GM12878 (cell line): ENCODE results near the gene NME5. TPM values are rescaled to one million over a fixed set of nuclear protein-coding genes. Genes with fewer than 3 reads are reported as not detected.

Source experiments
- ATAC-seq: fragments of 200-7000 bp; cut with Tn5 transposase; 3 replicates; pipeline ENCODE4 v1.9.1; 2020; ENCODE audit warnings: mild to moderate bottlenecking, moderate library complexity
- BruUV-seq: library from RNA; stranded (reverse); fragments of 400-500 nt; replicated peaks from 2 replicates; lab custom pipeline; 2021; lab: Mats Ljungman, UMichigan
- CTCF ChIA-PET: fragments of 300-600 bp; sonication (Branson Sonifier 250); formaldehyde crosslinking; extraction: SDS; loops from one replicate; lab custom pipeline; 2021; ENCODE audit warnings: inconsistent platforms; lab: Yijun Ruan, JAX
- POLR2A ChIA-PET: fragments of 350-600 bp; formaldehyde crosslinking; extraction: SDS; loops from one replicate; lab custom pipeline; 2021; ENCODE audit warnings: inconsistent platforms; lab: Charles Lee
- RAD21 ChIA-PET: fragments of 300-600 bp; sonication (Branson Sonifier 250); formaldehyde crosslinking; loops from one replicate; lab custom pipeline; 2023; ENCODE audit warnings: antibody characterized with exemption; ENCODE audit not compliant: unreplicated experiment; lab: Charles Lee
- SMC1A ChIA-PET: fragments of 300-600 bp; sonication (Branson Sonifier 250); formaldehyde crosslinking; loops from one replicate; lab custom pipeline; 2023; ENCODE audit not compliant: unreplicated experiment, uncharacterized antibody; lab: Charles Lee
- DNase-seq: peaks from one replicate; pipeline ENCODE4 v3.0.0-alpha.2; 2011; ENCODE audit warnings: low read depth, low spot score
- FAIRE-seq: peaks from 3 replicates; lab custom pipeline; 2011; peaks lifted over from hg19 to GRCh38; lab: Jason Lieb, UNC
- H2AFZ ChIP-seq: 2 replicates; pipeline ENCODE4 v1.6.0; 2011; ENCODE audit warnings: low read depth, low read length, control low read depth; ENCODE audit not compliant: control insufficient read depth
- H3K27ac ChIP-seq: 2 replicates; pipeline ENCODE4 v1.5.1; 2011; ENCODE audit warnings: control low read depth; ENCODE audit not compliant: control insufficient read depth, insufficient read depth
- H3K27me3 ChIP-seq, 2 experiments: replicated peaks in 1 of 2; 2 replicates each; pipeline versions ENCODE4 v1.6.0 to v1.6.1; 2011; ENCODE audit warnings: low read length in 1 of 2; ENCODE audit not compliant: control insufficient read depth in 2 of 2, insufficient read depth in 2 of 2
- H3K36me3 ChIP-seq, 2 experiments: 2 replicates each; pipeline ENCODE4 v1.5.1; 2011; ENCODE audit warnings: low read length in 1 of 2; ENCODE audit not compliant: control insufficient read depth in 2 of 2, insufficient read depth in 2 of 2
- H3K4me1 ChIP-seq: 2 replicates; pipeline ENCODE4 v1.6.1; 2011; ENCODE audit warnings: mild to moderate bottlenecking, low read length, moderate library complexity, mixed read lengths; ENCODE audit not compliant: control insufficient read depth, insufficient read depth
- H3K4me2 ChIP-seq: 2 replicates; pipeline ENCODE4 v1.6.0; 2011; ENCODE audit warnings: control low read depth; ENCODE audit not compliant: control insufficient read depth, insufficient read depth
- H3K4me3 ChIP-seq: fragments of 200-600 bp; sonication (generic); 2 replicates; pipeline ENCODE4 v1.5.1; 2016
- H3K79me2 ChIP-seq: 2 replicates; pipeline ENCODE4 v1.6.0; 2011; ENCODE audit warnings: low read length; ENCODE audit not compliant: control insufficient read depth, insufficient read depth
- H3K9ac ChIP-seq: 2 replicates; pipeline ENCODE4 v1.8.0; 2011; ENCODE audit warnings: low read length, control low read depth, mixed read lengths; ENCODE audit not compliant: control insufficient read depth, insufficient read depth
- H3K9me3 ChIP-seq: replicated peaks from 3 replicates; pipeline ENCODE4 v1.5.1; 2011; ENCODE audit warnings: mild to moderate bottlenecking, low read length; ENCODE audit not compliant: control insufficient read depth, insufficient read depth
- H4K20me1 ChIP-seq: 2 replicates; pipeline ENCODE4 v1.6.0; 2011; ENCODE audit not compliant: control insufficient read depth, insufficient read depth
- BCL11A ChIP-seq: IDR thresholded peaks from 2 replicates; pipeline ENCODE4 v1.6.1; 2011; ENCODE audit warnings: low read depth, low read length
- BRCA1 ChIP-seq: IDR thresholded peaks from 2 replicates; pipeline ENCODE4 v1.6.1; 2011; ENCODE audit warnings: low read depth, low read length, improper control_type of control experiment
- CEBPB ChIP-seq, 2 experiments: fragments of 150-350 bp in 1 of 2; IDR thresholded peaks; 2 replicates each; pipeline ENCODE4 v1.6.1; 2012 to 2014; ENCODE audit warnings: low read depth in 2 of 2, low read length in 2 of 2, borderline replicate concordance in 1 of 2, inconsistent platforms in 1 of 2
- CHD2 ChIP-seq: IDR thresholded peaks from 2 replicates; pipeline ENCODE4 v1.6.1; 2011; ENCODE audit warnings: low read depth, low read length, improper control_type of control experiment, borderline replicate concordance
- CREB1 ChIP-seq: IDR thresholded peaks from 2 replicates; pipeline ENCODE4 v1.6.1; 2012; ENCODE audit warnings: low read depth, mild to moderate bottlenecking, inconsistent platforms
- CTCF ChIP-seq, 3 experiments: IDR thresholded peaks in 2 of 3; conservative IDR thresholded peaks in 1 of 3; 2 replicates each; pipeline ENCODE4 v1.5.1; 2011; ENCODE audit warnings: low read depth in 3 of 3, low read length in 3 of 3, mild to moderate bottlenecking in 3 of 3, control low read depth in 2 of 3, moderate library complexity in 2 of 3, inconsistent platforms in 1 of 3, mixed read lengths in 1 of 3; ENCODE audit not compliant: control insufficient read depth in 2 of 3, insufficient read depth in 1 of 3; ENCODE audit errors: extremely low read depth in 1 of 3
- E2F4 ChIP-seq: IDR thresholded peaks from 2 replicates; pipeline ENCODE4 v1.6.1; 2012; ENCODE audit warnings: low read depth, low read length, improper control_type of control experiment
- FOXK2 ChIP-seq: fragments of 450-650 bp; IDR thresholded peaks from 2 replicates; pipeline ENCODE4 v1.6.1; 2017; ENCODE audit warnings: mild to moderate bottlenecking, moderate library complexity
- FOXM1 ChIP-seq: IDR thresholded peaks from 2 replicates; pipeline ENCODE4 v1.6.1; 2012; ENCODE audit warnings: low read depth, mild to moderate bottlenecking, inconsistent platforms, low read length, moderate library complexity
- GATAD2B ChIP-seq: fragments of 450-650 bp; conservative IDR thresholded peaks from 2 replicates; pipeline ENCODE4 v1.6.1; 2017; ENCODE audit warnings: low read depth, mild to moderate bottlenecking, moderate library complexity
- IKZF1 ChIP-seq: fragments of 450-650 bp; conservative IDR thresholded peaks from 2 replicates; pipeline ENCODE4 v1.6.1; 2017; ENCODE audit warnings: antibody characterized with exemption, mild to moderate bottlenecking
- NKRF ChIP-seq: fragments of 450-650 bp; conservative IDR thresholded peaks from 2 replicates; pipeline ENCODE4 v1.6.1; 2017; ENCODE audit warnings: mild to moderate bottlenecking, moderate library complexity
- SMAD5 ChIP-seq: IDR thresholded peaks from 2 replicates; pipeline ENCODE4 v1.6.1; 2016; ENCODE audit warnings: antibody characterized with exemption, low read depth
- SUZ12 ChIP-seq: fragments of 200-600 bp; sonication (generic); IDR thresholded peaks from one replicate; pipeline ENCODE4 v1.6.1; 2018; ENCODE audit warnings: antibody characterized with exemption, mild to moderate bottlenecking; ENCODE audit not compliant: unreplicated experiment
- TCF3 ChIP-seq: IDR thresholded peaks from 2 replicates; pipeline ENCODE4 v1.6.1; 2012; ENCODE audit warnings: low read depth, mild to moderate bottlenecking, low read length, borderline replicate concordance; ENCODE audit not compliant: insufficient read depth
- YBX1 ChIP-seq: fragments of 450-650 bp; IDR thresholded peaks from 2 replicates; pipeline ENCODE4 v1.6.1; 2016; ENCODE audit warnings: antibody characterized with exemption
- ZNF384 ChIP-seq: IDR thresholded peaks from 2 replicates; pipeline ENCODE4 v1.6.1; 2012; ENCODE audit warnings: low read depth, mild to moderate bottlenecking, low read length, improper control_type of control experiment, borderline replicate concordance
- WGBS: methylation state at CpG from one replicate; pipeline ENCODE4 v1.1.6; 2016; ENCODE audit warnings: low lambda C conversion rate; ENCODE audit not compliant: insufficient replicate concordance, insufficient coverage; ENCODE audit errors: missing lambda C conversion rate; 5-methylcytosine and 5-hydroxymethylcytosine counted together
- in situ Hi-C: fragments of 300-500 bp; cut with MboI; formaldehyde crosslinking; loops from 9 replicates; pipeline ENCODE4 v1.14.3; 2018; ENCODE audit warnings: mixed read lengths
- intact Hi-C: fragments of 100-400 bp; cut with micrococcal nuclease; formaldehyde crosslinking; loops from one replicate; pipeline ENCODE4 v1.14.2; 2022; ENCODE audit not compliant: unreplicated experiment
- polyA plus RNA-seq, 11 experiments: library from polyadenylated mRNA; depleted of rRNA in 4 of 11; unstranded in 6 of 11; stranded (reverse) in 5 of 11; fragments of >200 nt; fragmentation: Nextera tagmentation in 4 of 11; fragmentation: Illumina TruSeq in 1 of 11; extraction: Ambion mirVana in 4 of 11; extraction: Trizol in 1 of 11; gene quantifications; 1 replicate in 1 of 11; 2 replicates in 10 of 11; pipeline versions ENCODE4 v1.2.1 to v1.2.3, GENCODE V29; 2011 to 2016; ENCODE audit warnings: inconsistent platforms in 2 of 11, missing spikeins in 2 of 11, low read depth in 1 of 11
- total RNA-seq, 4 experiments: library from RNA; depleted of rRNA in 3 of 4; stranded (reverse); fragments of >200 nt in 3 of 4; fragmentation: Illumina TruSeq in 1 of 4; extraction: Trizol in 1 of 4; gene quantifications; 2 replicates each; pipeline versions ENCODE4 v1.2.1 to v1.2.3, GENCODE V29; 2013 to 2021

Gene NME5
- total and polyA plus RNA-seq, 10 of the 15 experiments (the other 5 are each of a cell fraction or from before 2014, with no cell fraction given): 0.22 to 0.52 TPM; not detected in 8

GRCh38 chr5:138178516-138179276, 39.5 kb upstream of the NME5 start, which contains the start of the genes BRD8 and KIF20A:
Gene BRD8 (minus strand): TSS chr5:138178630. CDS start chr5:138178614, 16 bp downstream.
Gene KIF20A (plus strand): TSS chr5:138179112. CDS start chr5:138179681, 569 bp downstream.
- Histone ChIP-seq H3K9ac (peak within 1 kb of the TSS; percentile 93), H3K36me3 (peaks cover 18% of the 10 kb centered on the region in 2 experiments), H3K4me3 (peak within 1 kb of the TSS; percentile 97), H3K27ac (peak within 1 kb of the TSS; percentile 97), H3K4me1 (no peaks in the 10 kb centered on the region; the same call in 1 of the 2 replicates), H2AFZ (peak within 1 kb of the TSS; percentile 100), H3K4me2 (peak within 1 kb of the TSS; percentile 81), H4K20me1 (no peaks in the 10 kb centered on the region), H3K79me2 (peaks cover 34% of the 10 kb centered on the region), H3K27me3 (no peaks in the 10 kb centered on the region), H3K9me3 (no peaks in the 10 kb centered on the region)
- intact Hi-C loops (loop anchor here (2.0 to 5.0 kb wide), 2 partner anchors 159 to 174 kb away; partner anchors contain the start of genes FAM53C and KDM3B), in situ Hi-C loops (loop anchor here (25.0 kb wide), 1 partner anchor 334 kb away; no protein-coding TSS in a partner anchor)
- WGBS: under 1% methylated on average over 41 of the region's 41 CpGs
- ChIA-PET SMC1A (interaction anchor here (0.9 to 3.6 kb wide), 11 partner anchors 13 to 325 kb away, joined by 3 to 20 read pairs (median 3); partner anchors contain the start of genes CDC23 and FAM53C), CTCF (interaction anchor here (0.6 to 6.5 kb wide), 18 partner anchors 7 to 1620 kb away, joined by 3 to 46 read pairs (median 4); partner anchors contain the start of genes KDM3B and PKD2L2), RAD21 (interaction anchor here (0.7 to 3.5 kb wide), 9 partner anchors 9 to 397 kb away, joined by 3 to 16 read pairs (median 4); partner anchors contain the start of genes CDC23, CDC25C, EGR1 and HSPA9), POLR2A (interaction anchor here (0.6 to 2.6 kb wide), 10 partner anchors 9 to 1102 kb away, joined by 3 to 9 read pairs (median 5); partner anchors contain the start of genes CDC23, ETF1, FAM53C and HSPA9)
- peak; percentile 92 for ATAC-seq
- peak; percentile 97 for FAIRE-seq
- BruUV-seq: no TSS peak
- DNase-seq: peak; percentile 92
- TF ChIP-seq CHD2 (peak; percentile 84; the same call in 1 of the 2 replicates), CREB1 (peak; percentile 74), E2F4 (peak; percentile 100), TCF3 (no peak), CTCF (IDR thresholded peaks at IDR 0.05 in 2 of 3, conservative IDR thresholded peaks at IDR 0.05 in 1 of 3; ENCODE audit: control insufficient read depth in 2 of 3, extremely low read depth in 1 of 3, insufficient read depth in 1 of 3, low read depth in 3 of 3, low read length in 3 of 3) (no peak), SUZ12 (no peak), FOXM1 (peak; percentile 96), CEBPB (IDR thresholded peaks at IDR 0.05; ENCODE audit: borderline replicate concordance in 1 of 2, low read depth in 2 of 2, low read length in 2 of 2) (no peak), YBX1 (no peak), NKRF (peak; percentile 100), ZNF384 (no peak), BCL11A (no peak), IKZF1 (peak; percentile 97), GATAD2B (no peak), SMAD5 (no peak; the same call in none of the 2 replicates), BRCA1 (no peak), FOXK2 (peak; percentile 65)
